ENCODE results near the gene VAX1.

Gene VAX1

GRCh38 chr10:117090834-117091233 lies 47.2 kb downstream of the VAX1 start:
- no peak overlapping the region for H3K27ac ChIP-seq (ENCODE audit: extremely low read depth, low read depth, low read length)
- H3K4me3 ChIP-seq (ENCODE audit: low read depth, low read length), result no peak overlapping the region
- ChIA-PET POLR2A (no interaction called here), CTCF (interaction anchor here (0.7 to 1.6 kb wide), 3 partner anchors 12 to 75 kb away, joined by 3 to 4 read pairs (median 3); no protein-coding TSS in a partner anchor)
- TF ChIP-seq ZNF362 (tag by site-specific recombination; IDR thresholded peaks at IDR 0.05) (no peak), EGR2 (tag by site-specific recombination; IDR thresholded peaks at IDR 0.05; ENCODE audit: low read depth) (no peak), ZBTB6 (tag by site-specific recombination; IDR thresholded peaks at IDR 0.05) (no peak), ATF2 (tag by site-specific recombination; IDR thresholded peaks at IDR 0.05; ENCODE audit: low read depth) (peak; percentile 50; the same call in 1 of the 2 replicates), OSR2 (tag by site-specific recombination; IDR thresholded peaks at IDR 0.05) (no peak), GLI2 (tag by site-specific recombination; IDR thresholded peaks at IDR 0.05; ENCODE audit: borderline replicate concordance, low read depth) (no peak)
- no peaks in the 10 kb centered on the region for H3K4me1 ChIP-seq (ENCODE audit: control insufficient read depth, insufficient read depth, low read length)
- H3K9me3 ChIP-seq (ENCODE audit: control insufficient read depth, insufficient read depth, low read depth, low read length), result no peaks in the 10 kb centered on the region
- H3K36me3 ChIP-seq (ENCODE audit: control insufficient read depth in 2 of 2, insufficient read depth in 1 of 2, low read length in 2 of 2), result no peaks in the 10 kb centered on the region

GRCh38 chr10:117087521-117087920 lies 50.5 kb downstream of the VAX1 start:
- no peak overlapping the region for H3K27ac ChIP-seq (ENCODE audit: extremely low read depth, low read depth, low read length)
- H3K9me3 ChIP-seq (ENCODE audit: control insufficient read depth, insufficient read depth, low read depth, low read length), result no peaks in the 10 kb centered on the region
- ChIA-PET POLR2A (no interaction called here), CTCF (interaction anchor here (0.6 kb wide), 1 partner anchor 10 kb away, joined by 3 read pairs; no protein-coding TSS in a partner anchor)
- H3K36me3 ChIP-seq (ENCODE audit: control insufficient read depth in 2 of 2, insufficient read depth in 1 of 2, low read length in 2 of 2), result no peaks in the 10 kb centered on the region
- H3K4me1 ChIP-seq (ENCODE audit: control insufficient read depth, insufficient read depth, low read length), result no peaks in the 10 kb centered on the region
- TF ChIP-seq PRDM4 (tag by site-specific recombination; IDR thresholded peaks at IDR 0.05) (no peak), ZNF473 (tag by site-specific recombination; IDR thresholded peaks at IDR 0.05) (no peak), EGR2 (tag by site-specific recombination; IDR thresholded peaks at IDR 0.05; ENCODE audit: low read depth) (no peak), SCRT1 (tag by site-specific recombination; IDR thresholded peaks at IDR 0.05; ENCODE audit: borderline replicate concordance) (no peak), ZNF37A (tag by site-specific recombination; IDR thresholded peaks at IDR 0.05) (no peak), ZFP37 (tag by site-specific recombination; IDR thresholded peaks at IDR 0.05) (no peak), ZNF274 (IDR thresholded peaks at IDR 0.05; ENCODE audit: low read length) (no peak), ZNF274 (tag by site-specific recombination; IDR thresholded peaks at IDR 0.05; ENCODE audit: borderline replicate concordance) (no peak), YY1 (tag by site-specific recombination; IDR thresholded peaks at IDR 0.05) (no peak), ZNF157 (tag by site-specific recombination; IDR thresholded peaks at IDR 0.05) (no peak), BCL11A (tag by site-specific recombination; IDR thresholded peaks at IDR 0.05; ENCODE audit: low read depth) (no peak), ZFP69B (tag by site-specific recombination; IDR thresholded peaks at IDR 0.05) (no peak), PATZ1 (tag by site-specific recombination; IDR thresholded peaks at IDR 0.05) (no peak), ZNF146 (tag by site-specific recombination; IDR thresholded peaks at IDR 0.05) (no peak)
- no peak overlapping the region for H3K4me3 ChIP-seq (ENCODE audit: low read depth, low read length)
